IPS-20b (cell line): ENCODE results near the gene NME7.

Experiments
- H3K27ac ChIP-seq: one replicate; pipeline ENCODE4 v1.5.1; 2013; ENCODE audit warnings: low read length
- H3K27me3 ChIP-seq: 2 replicates; pipeline ENCODE4 v1.6.1; 2013; ENCODE audit warnings: mild to moderate bottlenecking, low read length, inconsistent platforms; ENCODE audit not compliant: insufficient read depth
- H3K36me3 ChIP-seq: 2 replicates; pipeline ENCODE4 v1.6.1; 2013; ENCODE audit warnings: low read depth, mild to moderate bottlenecking, inconsistent platforms, low read length, moderate library complexity; ENCODE audit not compliant: insufficient read depth
- H3K4me1 ChIP-seq: 2 replicates; pipeline ENCODE4 v1.6.1; 2013; ENCODE audit warnings: mild to moderate bottlenecking, control low read depth, inconsistent platforms, low read length, moderate library complexity; ENCODE audit not compliant: insufficient read depth
- H3K4me3 ChIP-seq: 2 replicates; pipeline ENCODE4 v1.5.1; 2013; ENCODE audit warnings: mild to moderate bottlenecking, low read length, inconsistent platforms
- H3K9ac ChIP-seq: 2 replicates; pipeline ENCODE4 v1.6.1; 2013; ENCODE audit warnings: low read depth, mild to moderate bottlenecking, inconsistent platforms, low read length, moderate library complexity
- H3K9me3 ChIP-seq: 2 replicates; pipeline ENCODE4 v1.6.1; 2013; ENCODE audit warnings: mild to moderate bottlenecking, low read depth, low read length, inconsistent platforms; ENCODE audit not compliant: insufficient read depth

NME7 gene

DNA sequence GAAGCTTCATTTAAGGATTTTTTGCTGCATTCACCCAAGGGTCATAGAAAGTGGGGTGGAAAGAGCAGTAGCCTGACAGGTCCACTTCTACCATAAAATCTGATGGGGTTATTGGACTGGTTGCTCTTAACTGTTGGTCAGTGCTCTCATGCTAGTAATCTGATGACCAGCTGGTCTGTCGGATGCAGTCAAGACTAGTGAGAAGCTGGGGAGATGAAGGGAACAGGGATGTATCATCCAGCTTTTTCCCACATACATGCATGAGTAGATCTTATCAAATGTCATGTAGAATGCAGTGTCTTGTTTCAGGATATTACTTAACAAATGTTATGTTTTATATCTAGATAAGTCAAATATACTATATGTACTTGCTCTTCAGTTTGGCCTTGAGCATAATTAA, 250.0 kb downstream of the NME7 start:
- Histone ChIP-seq H3K36me3 (peaks cover 64% of the 10 kb centered on the region), H3K9ac (no peak overlapping the region)

DNA sequence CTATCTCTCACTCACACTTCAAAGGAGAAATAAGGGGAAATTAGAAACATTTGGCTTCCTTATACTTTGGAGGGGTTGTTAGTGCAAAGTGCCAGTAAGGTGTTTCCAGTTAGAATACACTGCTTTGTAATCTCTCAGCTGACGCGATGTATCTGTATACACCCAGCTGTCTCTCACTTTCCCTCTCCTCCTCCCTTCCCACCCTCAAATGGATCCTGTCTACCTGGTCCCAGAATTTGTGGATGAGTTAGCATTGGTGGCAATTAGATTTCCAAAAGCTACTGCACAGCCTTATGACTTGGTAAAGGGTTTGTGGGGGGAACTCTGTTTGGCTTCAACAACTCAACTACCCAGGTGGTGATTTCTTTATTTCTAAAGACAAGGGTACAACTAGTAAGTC, 250.6 kb downstream of the NME7 start:
- Histone ChIP-seq H3K9me3 (no peaks in the 10 kb centered on the region), H3K4me1 (peaks cover 8% of the 10 kb centered on the region), H3K36me3 (peaks cover 69% of the 10 kb centered on the region), H3K27ac (no peak overlapping the region), H3K4me3 (no peak overlapping the region), H3K9ac (no peak overlapping the region), H3K27me3 (no peaks in the 10 kb centered on the region)

More for the DNA sequence above, 250.0 kb downstream of the NME7 start:
- Histone ChIP-seq H3K9me3 (no peaks in the 10 kb centered on the region), H3K27ac (no peak overlapping the region), H3K4me1 (peaks cover 8% of the 10 kb centered on the region), H3K27me3 (no peaks in the 10 kb centered on the region), H3K4me3 (no peak overlapping the region)

DNA sequence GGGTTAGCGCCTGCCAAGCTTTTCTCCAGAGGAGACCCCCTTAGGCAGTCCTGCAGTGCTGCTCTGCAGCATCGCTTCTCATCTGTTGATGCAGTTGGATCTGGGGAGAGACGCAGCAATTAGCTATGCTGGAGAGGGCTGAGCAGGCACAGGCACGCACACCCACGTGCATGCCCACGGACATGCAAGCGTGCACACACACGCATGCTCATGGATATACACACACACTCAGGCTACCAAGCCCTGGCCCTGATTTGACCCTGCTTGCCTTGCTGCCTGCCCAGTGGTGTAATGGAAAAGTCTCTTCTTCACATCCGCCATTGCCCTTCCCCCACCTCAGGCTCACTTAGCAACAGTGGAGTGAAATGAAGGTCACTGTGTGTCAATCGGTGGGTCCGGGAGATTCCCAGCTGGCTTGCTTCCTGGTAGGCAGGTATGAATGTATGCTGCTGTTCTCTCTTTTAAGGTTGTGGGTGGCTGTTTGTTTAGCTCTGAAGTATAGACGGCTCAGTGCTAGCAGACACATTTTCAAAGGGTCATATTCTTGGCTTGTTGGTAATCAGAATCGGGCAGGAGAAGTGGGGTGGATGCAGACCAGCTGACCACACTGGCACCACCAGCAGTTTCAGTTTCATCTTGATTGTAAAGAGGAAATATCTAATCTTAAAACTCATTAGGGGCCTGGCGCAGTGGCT, 251.6 kb downstream of the NME7 start:
- no peaks in the 10 kb centered on the region for H3K9me3 ChIP-seq
- H3K9ac ChIP-seq = no peak overlapping the region
- H3K4me3 ChIP-seq = no peak overlapping the region
- H3K27ac ChIP-seq = no peak overlapping the region
- H3K36me3 ChIP-seq = peaks cover 71% of the 10 kb centered on the region
- H3K4me1 ChIP-seq = peaks cover 8% of the 10 kb centered on the region
- no peaks in the 10 kb centered on the region for H3K27me3 ChIP-seq

DNA sequence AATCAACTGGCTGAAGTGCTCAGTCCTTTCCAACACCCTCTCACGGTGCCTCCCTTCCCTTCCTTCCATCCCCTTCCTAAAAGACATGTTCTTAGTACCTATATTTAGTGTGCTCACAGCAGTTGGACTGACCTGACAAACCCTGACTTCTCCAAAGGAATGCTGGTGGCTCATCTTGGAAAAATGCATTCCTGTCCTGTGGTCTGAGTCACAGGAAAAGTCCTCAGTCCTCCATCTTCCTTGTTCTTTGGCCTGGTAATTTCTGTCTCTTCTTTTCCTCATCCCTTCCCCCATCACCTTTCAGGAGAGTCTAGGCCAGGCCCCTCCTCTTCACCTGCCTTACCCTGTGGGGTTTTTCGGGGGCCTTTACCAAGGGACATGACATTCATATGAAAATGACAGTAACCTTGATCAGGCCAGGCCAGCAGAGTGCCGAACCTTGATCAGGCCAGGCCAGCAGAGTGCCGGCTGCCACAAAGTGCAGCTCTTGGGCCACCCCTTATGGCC, 253.9 kb downstream of the NME7 start:
- no peaks in the 10 kb centered on the region for H3K27me3 ChIP-seq
- H3K9me3 ChIP-seq = no peaks in the 10 kb centered on the region
- H3K4me3 ChIP-seq = peak overlapping the region; percentile 53
- peaks cover 63% of the 10 kb centered on the region for H3K36me3 ChIP-seq
- H3K9ac ChIP-seq = peak overlapping the region; percentile 38; the same call in 1 of the 2 replicates
- no peak overlapping the region for H3K27ac ChIP-seq
- peaks cover 21% of the 10 kb centered on the region for H3K4me1 ChIP-seq

DNA sequence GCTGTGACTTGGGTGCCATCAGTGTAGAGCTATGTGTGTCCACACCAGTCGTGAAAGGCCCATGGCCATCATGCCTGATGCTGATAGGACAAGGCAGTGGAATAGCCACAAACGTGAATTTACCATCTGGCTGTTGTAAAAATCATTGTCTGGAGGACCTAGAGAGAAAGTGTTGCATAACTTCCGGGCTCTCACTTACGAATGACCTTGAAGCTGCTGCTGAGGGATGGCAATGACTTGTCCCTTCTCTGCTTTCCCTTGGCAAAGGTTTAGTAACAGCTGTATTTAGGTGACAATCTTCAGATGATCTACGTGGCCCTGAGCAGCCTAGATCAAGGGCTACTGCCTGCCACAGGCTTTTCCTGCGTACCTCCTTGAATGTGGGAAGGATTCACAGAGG, 255.4 kb downstream of the NME7 start:
- H3K4me3 ChIP-seq = no peak overlapping the region
- no peaks in the 10 kb centered on the region for H3K9me3 ChIP-seq
- no peak overlapping the region for H3K9ac ChIP-seq
- H3K4me1 ChIP-seq = peaks cover 32% of the 10 kb centered on the region
- no peaks in the 10 kb centered on the region for H3K27me3 ChIP-seq
- peaks cover 50% of the 10 kb centered on the region for H3K36me3 ChIP-seq
- no peak overlapping the region for H3K27ac ChIP-seq

DNA sequence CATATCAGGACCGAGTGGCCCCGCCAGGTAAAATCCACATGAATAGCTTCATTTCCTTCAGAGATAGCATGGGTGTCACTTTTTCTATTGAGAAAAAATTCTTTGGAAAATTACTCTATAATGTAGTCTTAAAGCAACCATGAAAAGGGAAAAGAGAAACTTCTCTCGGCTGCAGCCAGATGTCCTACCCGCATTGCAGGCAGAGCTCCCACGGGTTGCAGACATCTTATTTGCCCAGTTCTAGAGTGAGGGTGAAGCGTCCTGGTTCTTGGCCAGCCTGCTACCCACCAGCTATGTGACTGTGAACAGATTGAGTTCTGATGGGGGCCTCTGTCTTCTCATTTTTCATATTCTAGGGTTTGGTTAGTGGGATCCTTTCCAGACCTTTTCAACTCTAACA, 256.1 kb downstream of the NME7 start:
- Histone ChIP-seq H3K27ac (no peak overlapping the region), H3K27me3 (no peaks in the 10 kb centered on the region), H3K9ac (no peak overlapping the region), H3K36me3 (peaks cover 45% of the 10 kb centered on the region), H3K4me3 (no peak overlapping the region), H3K9me3 (no peaks in the 10 kb centered on the region), H3K4me1 (peaks cover 32% of the 10 kb centered on the region)

DNA sequence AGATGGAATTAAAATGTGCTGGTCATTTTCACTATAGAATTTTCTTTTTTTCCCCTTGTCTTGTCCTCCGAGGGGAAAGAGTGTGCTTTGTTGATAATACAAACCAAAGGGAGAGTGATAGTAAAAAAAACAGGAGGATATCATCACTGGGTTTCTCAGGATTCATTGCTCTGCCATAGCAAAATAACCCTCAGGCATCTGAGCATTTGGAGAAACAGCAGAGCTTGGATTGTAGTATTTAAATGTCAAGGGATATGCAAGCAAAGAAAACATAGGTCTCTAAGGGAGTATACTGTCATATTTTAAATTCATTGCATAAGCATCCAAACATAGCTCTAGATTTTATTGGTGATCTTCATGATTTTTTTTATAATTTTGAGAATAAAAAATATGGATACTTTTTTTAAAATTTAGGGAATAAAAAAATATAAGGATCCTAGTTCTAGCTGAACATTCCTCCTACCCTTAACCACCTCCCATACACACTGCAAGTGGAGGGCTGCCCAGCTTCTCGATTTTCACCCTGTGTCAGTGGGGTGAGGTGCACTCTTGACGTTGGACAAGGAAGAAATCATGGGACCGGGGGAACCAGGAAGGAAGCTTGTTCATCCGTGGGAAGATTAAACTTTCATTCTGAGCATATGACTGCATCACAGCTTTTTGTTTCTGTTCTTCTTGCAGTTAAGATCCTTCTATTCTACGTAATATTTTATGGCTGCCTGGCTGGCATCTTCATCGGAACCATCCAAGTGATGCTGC, 256.7 kb downstream of the NME7 start:
- Histone ChIP-seq H3K36me3 (peaks cover 40% of the 10 kb centered on the region), H3K4me3 (no peak overlapping the region), H3K9ac (peak overlapping the region; percentile 4; the same call in 1 of the 2 replicates), H3K4me1 (peaks cover 32% of the 10 kb centered on the region), H3K9me3 (no peaks in the 10 kb centered on the region), H3K27me3 (no peaks in the 10 kb centered on the region), H3K27ac (no peak overlapping the region)

DNA sequence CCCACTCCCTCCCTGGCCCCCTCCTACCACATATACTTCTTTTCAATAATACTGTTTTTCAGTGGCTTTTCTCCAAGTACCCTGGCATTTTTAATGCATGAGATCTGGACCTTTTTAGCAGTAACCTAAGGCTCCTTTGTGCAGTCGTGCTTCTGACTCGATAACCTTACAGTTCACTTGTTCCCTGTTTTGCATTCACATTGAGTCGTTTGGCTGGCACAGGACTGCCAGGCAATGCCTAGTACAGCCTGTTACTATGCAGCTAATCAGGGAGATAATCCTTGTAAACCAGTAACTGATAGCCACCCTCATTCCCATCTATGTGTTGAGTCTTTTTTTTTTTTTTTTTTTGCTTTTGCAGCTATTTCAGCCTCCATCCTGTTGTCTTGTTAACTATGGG, 257.4 kb downstream of the NME7 start:
- peaks cover 33% of the 10 kb centered on the region for H3K4me1 ChIP-seq
- H3K4me3 ChIP-seq = no peak overlapping the region
- H3K27ac ChIP-seq = peak overlapping the region; percentile 18
- H3K9me3 ChIP-seq = no peaks in the 10 kb centered on the region
- peaks cover under 1% of the 10 kb centered on the region; the same call in 1 of the 2 replicates for H3K27me3 ChIP-seq
- peaks cover 36% of the 10 kb centered on the region for H3K36me3 ChIP-seq
- H3K9ac ChIP-seq = peak overlapping the region; percentile 4; the same call in 1 of the 2 replicates

DNA sequence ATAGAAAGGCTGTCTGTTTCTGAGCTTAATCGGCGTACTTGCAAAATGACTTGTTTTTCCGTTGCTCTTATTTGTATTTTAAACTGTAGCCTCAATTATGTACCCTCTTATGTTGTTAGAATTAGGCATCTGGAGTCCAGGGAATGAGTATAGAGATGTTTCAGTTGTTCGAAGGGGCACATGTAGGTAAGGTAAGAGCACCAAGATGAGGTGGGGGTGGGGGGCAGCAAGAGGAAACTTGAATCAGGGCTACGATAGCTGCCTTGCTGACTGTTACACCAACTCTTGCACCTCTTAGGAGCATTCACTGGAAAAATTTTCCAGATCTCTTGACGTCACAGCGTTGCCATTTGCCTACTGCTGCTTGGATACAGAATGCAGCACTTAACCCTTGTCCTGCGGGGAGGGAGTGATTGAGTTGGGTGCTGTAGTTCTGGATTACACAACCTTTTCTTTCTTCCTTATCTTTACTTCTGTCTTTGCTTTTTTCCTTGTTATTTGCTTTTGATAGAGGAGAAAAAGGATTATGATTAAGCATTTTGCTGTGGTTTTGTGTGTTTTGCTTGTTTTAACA, 257.9 kb downstream of the NME7 start:
- peak overlapping the region; percentile 34; the same call in 1 of the 2 replicates for H3K4me3 ChIP-seq
- H3K27ac ChIP-seq = peak overlapping the region; percentile 18
- peak overlapping the region; percentile 4; the same call in 1 of the 2 replicates for H3K9ac ChIP-seq
- H3K27me3 ChIP-seq = peaks cover 6% of the 10 kb centered on the region
- H3K36me3 ChIP-seq = peaks cover 35% of the 10 kb centered on the region
- H3K4me1 ChIP-seq = peaks cover 39% of the 10 kb centered on the region
- H3K9me3 ChIP-seq = no peaks in the 10 kb centered on the region

DNA sequence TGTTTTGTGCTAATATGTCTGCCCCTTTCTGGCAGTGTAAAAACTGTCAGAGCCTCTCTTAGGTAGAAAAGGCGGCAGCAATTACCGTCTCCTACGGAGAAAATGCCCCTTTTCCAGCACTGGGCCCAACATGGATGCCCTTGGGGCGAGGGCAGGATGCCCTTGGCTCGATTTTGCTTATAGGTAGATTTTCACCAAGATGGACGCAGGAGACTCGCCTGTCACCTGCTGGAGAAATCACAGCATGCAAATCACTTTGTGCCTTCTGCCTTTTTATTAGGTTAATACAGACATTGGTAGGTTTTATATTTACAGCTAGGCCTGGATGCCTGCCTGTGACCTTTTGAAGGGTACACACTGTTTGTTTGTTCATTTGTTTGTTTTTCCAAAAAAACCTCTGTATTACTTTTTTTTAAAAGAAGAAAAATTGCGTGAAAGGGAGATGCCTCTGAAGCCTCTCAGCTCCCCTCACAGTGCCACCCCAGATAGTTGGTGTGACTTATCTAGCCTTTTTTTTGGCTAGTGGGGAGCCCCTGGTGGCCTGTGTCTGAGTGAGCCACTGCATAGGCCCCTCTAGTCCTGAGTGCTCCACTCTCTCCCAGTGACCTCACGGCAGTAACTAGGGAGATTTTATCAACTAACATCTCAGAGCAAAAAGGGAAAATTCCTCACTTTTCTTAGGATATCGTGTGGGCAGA, 258.6 kb downstream of the NME7 start:
- H3K36me3 ChIP-seq = peaks cover 29% of the 10 kb centered on the region
- no peak overlapping the region for H3K27ac ChIP-seq
- peak overlapping the region; percentile 96; the same call in 1 of the 2 replicates for H3K4me3 ChIP-seq
- peak overlapping the region; percentile 89; the same call in 1 of the 2 replicates for H3K9ac ChIP-seq
- peaks cover 12% of the 10 kb centered on the region for H3K27me3 ChIP-seq
- peaks cover 37% of the 10 kb centered on the region for H3K4me1 ChIP-seq
- H3K9me3 ChIP-seq = no peaks in the 10 kb centered on the region

DNA sequence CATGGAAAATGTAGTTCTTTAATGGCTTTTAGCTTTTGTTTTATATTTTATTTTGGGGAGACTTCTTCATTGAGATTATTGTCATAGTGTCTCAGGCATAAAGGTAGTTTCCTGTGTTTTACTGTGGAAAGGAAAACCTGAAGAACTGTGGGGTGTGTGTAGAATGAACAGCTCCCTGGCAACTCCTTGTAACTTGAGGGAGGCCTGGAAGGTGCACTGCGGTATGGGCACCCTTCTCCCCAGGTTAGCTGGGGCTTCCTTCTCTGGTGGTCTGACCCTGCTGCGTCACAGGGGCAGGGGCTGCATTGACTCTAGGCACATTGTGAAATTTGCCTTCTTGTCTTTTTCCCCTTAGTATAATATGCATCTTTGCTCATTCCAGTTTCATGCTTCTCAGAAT, 259.4 kb downstream of the NME7 start:
- peak overlapping the region; percentile 96 for H3K4me3 ChIP-seq
- H3K27ac ChIP-seq = no peak overlapping the region
- peaks cover 19% of the 10 kb centered on the region for H3K27me3 ChIP-seq
- H3K9me3 ChIP-seq = no peaks in the 10 kb centered on the region
- peaks cover 34% of the 10 kb centered on the region for H3K4me1 ChIP-seq
- H3K9ac ChIP-seq = peak overlapping the region; percentile 89
- peaks cover 21% of the 10 kb centered on the region for H3K36me3 ChIP-seq
